Activated CD4-positive, alpha-beta T cell treated with anti-CD3 and anti-CD28 coated beads, Interleukin-2, amount 50 U/mL, for 24 hours (primary cell): ENCODE measurements around the gene CDH16.

Experiments used
- DNase-seq, 2 donors: peaks; one replicate each; pipeline ENCODE4 v3.0.0-alpha.2; 2020; ENCODE audit warnings: low read depth in 1 of 2, low spot score in 1 of 2

Gene CDH16

DNA sequence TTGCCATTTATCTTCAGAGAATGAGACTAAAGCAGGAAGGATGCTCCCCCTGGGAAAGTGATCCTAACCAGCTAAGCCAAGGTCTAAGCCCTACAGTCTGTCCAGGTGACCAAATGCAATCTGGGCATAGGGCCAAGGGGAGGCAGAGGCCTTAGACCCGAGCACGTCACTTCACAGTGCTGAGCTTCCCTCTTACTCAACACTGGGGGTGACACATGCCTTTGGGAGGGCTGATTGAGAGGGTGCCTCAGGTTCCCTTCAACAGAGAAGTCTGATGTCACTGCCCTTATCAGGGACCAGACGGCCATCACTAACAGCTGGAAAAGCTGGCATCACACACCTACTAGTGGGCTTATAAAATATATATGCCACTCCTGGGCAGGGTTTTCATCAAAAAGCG is 11.5 kb upstream of the CDH16 start:
- no peak for DNase-seq

- no peak for DNase-seq
These were observed 10.2 kb upstream of the CDH16 start for GRCh38 chr16:66928702-66929388.

DNA sequence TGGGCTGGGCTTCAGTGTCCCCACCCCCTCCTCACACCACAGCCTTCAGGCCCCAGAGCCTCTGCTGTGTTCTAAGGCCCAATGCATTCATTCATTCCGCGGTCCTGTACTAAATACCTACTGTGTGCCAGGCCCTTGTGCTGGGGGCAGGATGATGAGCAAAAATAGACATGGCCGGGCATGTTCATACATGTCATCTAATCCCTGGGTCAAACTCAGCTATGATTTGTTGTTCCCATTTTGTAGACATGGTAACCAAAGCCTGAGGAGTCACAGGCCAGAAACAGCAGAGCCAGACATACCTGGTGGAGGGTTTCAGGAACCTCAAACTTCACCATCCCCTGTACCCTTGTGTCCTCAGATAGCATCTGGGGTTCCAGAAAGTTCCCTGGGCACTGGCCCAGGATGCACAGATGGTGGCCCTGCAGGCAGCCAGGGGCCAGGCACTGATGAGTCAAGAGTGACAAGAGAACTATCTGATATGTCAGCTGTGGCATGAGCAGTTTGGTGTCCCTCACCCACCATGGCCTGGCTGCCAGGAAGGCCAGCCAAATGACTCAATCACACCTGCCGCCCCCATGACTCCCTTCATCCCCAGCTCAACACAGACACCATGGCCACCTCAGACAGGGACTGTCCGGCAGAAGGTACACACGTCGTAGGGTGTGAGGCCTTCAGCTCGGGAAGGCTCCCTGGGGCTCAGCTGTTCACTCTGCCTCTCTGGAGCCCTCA is 9.4 kb upstream of the CDH16 start:
- DNase-seq, result no peak

DNA sequence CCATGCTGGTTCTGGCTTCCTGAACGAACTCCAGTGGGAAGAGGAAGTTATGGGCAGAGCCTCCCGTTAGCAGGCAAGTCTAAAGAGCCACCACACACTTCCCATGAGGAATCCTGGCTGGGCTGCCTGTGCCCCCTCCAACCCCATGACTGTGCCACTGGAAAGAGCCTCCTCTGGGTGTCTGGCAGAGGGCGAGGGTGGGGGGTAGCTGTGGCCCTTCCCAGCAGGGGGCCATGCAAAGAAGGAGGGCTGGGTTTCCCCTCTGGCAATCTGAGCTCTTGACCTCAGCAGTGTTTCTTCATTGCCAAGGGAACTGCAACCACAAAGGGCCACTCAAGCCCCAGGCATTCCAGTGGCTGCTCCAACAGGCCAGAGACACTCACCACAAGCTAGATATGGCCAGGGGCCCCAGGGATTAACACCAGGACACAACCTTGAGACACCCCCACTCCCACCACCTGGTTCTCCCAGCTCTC is 8.3 kb upstream of the CDH16 start:
- no peak for DNase-seq

DNA sequence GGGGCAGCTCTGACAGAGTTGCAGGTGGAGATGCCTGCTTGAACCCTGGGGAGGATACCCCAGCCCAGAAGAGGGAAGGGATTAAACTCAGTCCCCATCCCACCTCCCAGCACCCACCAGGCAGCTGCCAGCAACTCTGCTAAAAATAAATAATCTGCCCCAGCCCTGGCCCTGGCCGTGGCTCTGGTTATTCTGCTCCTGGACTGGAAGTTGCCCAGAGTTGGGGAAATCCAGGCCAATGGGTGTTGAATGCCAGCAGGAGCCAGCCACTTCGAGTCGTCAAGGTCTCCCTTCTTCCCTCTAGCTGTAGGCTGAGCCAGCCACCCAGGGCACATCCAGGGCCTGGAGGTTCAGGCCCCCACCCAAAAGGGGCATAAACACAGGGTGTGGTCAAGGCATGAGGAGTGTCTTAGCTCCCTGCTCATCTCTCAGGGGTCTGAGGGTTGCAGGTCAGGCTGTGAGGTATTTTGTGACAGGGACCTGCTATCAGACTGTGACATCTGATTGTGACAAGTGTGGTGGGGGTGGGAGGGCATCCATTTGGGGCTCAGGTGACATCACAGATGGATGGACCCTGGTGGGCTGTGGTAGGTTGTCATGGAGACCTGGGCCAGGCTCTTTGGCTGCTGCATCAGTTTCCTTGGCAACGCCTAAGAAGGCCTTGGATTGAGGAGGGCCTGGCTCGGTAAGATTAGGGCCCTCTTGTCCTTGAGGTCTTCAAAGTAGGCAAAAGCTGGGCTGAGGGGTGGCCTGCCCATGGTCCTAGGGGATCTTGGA is 7.7 kb upstream of the CDH16 start:
- no peak for DNase-seq

DNA sequence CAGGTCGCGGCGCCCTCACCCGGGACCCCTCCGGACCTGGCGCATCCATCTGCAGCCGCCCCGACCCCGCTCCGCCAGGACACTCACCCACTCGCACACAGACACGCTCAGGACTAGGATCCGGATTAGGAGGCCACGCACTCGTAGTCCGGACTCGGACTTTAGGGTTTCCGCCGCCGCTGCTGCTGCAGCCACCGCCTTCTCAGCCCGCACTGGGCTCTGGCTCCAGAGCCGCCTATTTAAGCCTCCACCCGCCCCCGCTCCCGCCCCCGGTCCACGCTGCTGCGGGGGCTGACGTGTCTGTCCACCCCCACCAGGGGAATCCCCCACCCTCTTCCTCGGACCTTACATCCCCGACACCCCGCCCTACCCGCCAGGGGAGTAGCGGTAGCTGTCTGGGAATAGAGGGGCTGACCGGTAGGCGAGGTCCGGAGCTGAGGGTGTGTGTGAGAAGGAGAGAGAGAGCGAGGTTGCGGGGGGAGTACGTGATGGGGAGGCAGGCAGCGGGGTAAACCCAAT is 6.7 kb upstream of the CDH16 start, which contains the start of gene RRAD:
RRAD (minus strand) TSS at position 214 of the 519 bp plus-strand sequence. CDS start 356 bp downstream, outside the sequence.
- DNase-seq, result no peak

GRCh38 chr16:66924527-66925321 is 6.0 kb upstream of the CDH16 start:
- no peak for DNase-seq

- DNase-seq, result no peak
These were observed 5.2 kb upstream of the CDH16 start for GRCh38 chr16:66923866-66924265.

DNA sequence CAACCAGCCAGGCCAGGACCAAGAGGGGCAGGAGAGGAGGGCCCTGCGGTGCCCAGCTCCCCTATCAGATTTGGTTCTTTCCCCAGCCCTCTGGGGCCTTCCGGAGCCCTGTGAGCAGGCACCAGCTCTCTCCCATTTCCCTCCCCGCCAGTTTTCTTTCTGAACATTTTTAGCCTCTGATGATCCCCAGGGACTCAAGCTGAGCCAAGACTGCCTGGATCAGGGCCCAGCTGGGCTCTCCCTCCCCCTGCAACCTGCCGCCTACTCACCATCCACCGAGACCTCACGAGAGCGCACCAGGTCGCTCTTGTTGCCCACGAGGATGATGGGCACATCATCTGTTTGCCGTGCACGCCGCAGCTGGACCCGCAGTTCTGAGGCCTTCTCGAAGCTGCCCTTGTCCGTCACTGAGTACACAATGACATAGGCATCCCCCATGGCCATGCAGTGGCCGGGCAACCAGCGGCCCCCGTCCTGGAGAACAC is 4.6 kb upstream of the CDH16 start:
- DNase-seq, result no peak

- no peak for DNase-seq
These were observed 3.2 kb upstream of the CDH16 start for GRCh38 chr16:66921729-66922450.

- DNase-seq, result no peak
These were observed 2.4 kb upstream of the CDH16 start for GRCh38 chr16:66920924-66921680.

DNA sequence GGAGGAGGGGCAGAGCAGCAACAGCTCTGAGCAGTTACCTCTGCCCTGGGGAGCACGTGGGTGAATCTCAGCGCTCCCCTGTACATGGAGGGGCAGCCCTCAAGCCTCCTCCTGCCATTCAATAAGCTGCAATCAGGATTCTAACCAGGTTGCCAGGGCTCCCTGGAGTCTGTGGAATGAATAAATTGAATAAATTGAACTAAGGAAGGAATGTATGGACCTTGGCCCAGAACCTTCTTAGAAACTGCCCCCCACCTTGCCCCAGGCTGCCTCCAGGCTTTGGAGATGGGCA is 1.6 kb upstream of the CDH16 start:
- DNase-seq, result no peak

- DNase-seq, result no peak
These were observed 1.0 kb upstream of the CDH16 start for GRCh38 chr16:66919569-66920298.

GRCh38 chr16:66918355-66918754 is 330 bp downstream of the CDH16 start:
- DNase-seq, result no peak

- no peak for DNase-seq
These were observed 944 bp downstream of the CDH16 start for GRCh38 chr16:66917741-66918140.

DNA sequence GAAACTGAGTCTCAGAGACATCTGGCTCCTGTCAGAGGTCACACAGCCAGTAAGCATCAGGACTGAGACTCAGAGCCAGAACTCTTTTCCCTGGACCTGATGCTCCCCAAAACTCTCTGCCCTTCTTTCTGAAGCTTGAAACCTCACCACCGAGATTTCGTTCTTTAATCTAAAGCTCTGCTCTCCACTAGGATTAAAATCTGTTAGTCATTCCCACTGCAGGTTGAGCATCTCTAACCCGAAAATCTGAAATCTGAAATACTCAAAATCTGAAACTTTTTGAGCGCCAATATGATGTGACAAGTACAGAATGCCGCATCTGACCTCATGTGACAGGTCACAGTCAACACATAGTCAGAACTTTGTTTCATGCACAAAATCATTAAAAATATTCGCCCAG is 2.2 kb downstream of the CDH16 start:
- no peak for DNase-seq

DNA sequence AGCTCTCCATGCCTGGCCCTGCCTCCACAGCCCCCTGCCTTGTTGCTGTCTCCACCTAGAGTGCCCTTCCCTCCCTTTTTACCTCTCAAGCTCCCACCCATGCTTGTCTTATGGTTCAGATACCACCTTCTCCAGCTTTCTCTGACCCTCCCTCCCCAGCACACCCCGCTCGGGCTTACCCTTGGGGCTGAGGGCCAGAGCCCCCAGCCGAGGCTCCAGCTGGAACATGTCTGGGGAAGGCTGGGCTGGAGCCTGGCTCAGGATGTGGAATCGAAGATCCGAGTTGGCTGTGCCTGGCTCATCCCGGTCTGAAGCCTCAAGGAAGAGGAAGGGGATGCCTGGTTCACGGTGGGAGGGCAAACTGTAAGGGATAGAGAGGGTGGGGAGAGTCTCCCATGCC is 3.6 kb downstream of the CDH16 start:
- no peak for DNase-seq

DNA sequence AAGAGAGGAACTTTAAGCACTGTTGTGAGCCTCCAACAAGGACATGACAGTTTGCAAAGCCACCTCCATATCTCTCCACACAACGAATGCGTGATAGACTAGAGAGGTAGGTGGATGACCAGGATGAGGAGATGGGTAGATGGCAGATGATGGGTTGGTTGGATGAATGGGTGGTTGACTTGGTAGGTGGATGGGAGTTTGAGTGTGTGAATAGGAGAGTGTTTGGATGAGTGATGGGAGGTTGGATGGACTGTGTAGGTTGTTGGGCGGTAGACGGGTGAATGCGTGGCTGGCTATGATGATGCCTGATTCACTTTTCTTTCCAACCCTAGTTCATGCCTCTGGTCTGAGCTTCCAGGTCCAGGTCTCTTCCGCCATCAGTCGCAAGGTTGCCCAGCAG is 4.1 kb downstream of the CDH16 start:
- DNase-seq, result no peak

DNA sequence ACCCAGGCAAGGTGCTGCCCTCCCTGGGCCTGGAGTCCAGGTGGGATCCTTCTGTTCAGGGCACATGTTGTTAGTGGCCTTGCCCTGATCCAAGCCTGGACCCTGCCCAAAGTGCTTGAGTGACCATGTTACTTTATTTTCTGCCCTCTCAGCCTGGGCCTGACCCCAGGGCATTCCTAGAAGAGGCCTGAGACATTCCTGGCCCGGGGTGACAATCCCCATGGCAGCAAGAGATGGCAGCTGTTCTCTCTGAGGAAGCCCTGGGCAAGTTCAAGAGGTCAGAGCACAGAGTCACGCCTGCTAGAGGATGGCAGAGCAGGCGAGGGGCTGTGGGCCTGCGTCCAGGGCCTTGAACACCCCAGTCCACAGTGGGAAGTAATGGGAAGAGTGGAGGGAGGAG is 5.0 kb downstream of the CDH16 start:
- DNase-seq, result no peak
